ENCODE measurements around the gene NLN. TPM values are rescaled to one million over a fixed set of nuclear protein-coding genes. Genes with fewer than 3 reads are reported as not detected.
"Not testable (repeated sequence)": the region's sequence is repeated elsewhere in the genome, so short reads cannot be mapped to it uniquely, and the experiment has no call there.

The NLN gene
- total RNA-seq, 1 donor from 2014 or later: 45.8 TPM

GRCh38 chr5:65805089-65805488 lies 83.1 kb downstream of the NLN start:
- Mint-ChIP-seq H3K27ac (ENCODE audit: unreplicated experiment) (no peak overlapping the region), H3K4me1 (ENCODE audit: unreplicated experiment) (peaks cover 11% of the 10 kb centered on the region), H3K27me3 (ENCODE audit: unreplicated experiment) (peaks cover 5% of the 10 kb centered on the region), H3K36me3 (ENCODE audit: low read depth, unreplicated experiment) (peaks cover 49% of the 10 kb centered on the region), H3K9me3 (ENCODE audit: unreplicated experiment) (no peaks in the 10 kb centered on the region), H3K4me3 (ENCODE audit: unreplicated experiment) (no peak overlapping the region)
- no peak for DNase-seq (ENCODE audit: low spot score)
- TF ChIP-seq CTCF (IDR thresholded peaks at IDR 0.05; ENCODE audit: unreplicated experiment): no peak

GRCh38 chr5:65807494-65807893 lies 85.5 kb downstream of the NLN start:
- H3K27me3 Mint-ChIP-seq (ENCODE audit: unreplicated experiment); H3K4me3 Mint-ChIP-seq (ENCODE audit: unreplicated experiment); H3K4me1 Mint-ChIP-seq (ENCODE audit: unreplicated experiment); H3K27ac Mint-ChIP-seq (ENCODE audit: unreplicated experiment); H3K9me3 Mint-ChIP-seq (ENCODE audit: unreplicated experiment); DNase-seq (ENCODE audit: low spot score): not testable (repeated sequence)
- peaks cover 36% of the 10 kb centered on the region for H3K36me3 Mint-ChIP-seq (ENCODE audit: low read depth, unreplicated experiment)

GRCh38 chr5:65808251-65808741 lies 86.3 kb downstream of the NLN start:
- no peak for DNase-seq (ENCODE audit: low spot score)
- Mint-ChIP-seq H3K9me3 (ENCODE audit: unreplicated experiment) (no peaks in the 10 kb centered on the region), H3K27me3 (ENCODE audit: unreplicated experiment) (peaks cover 2% of the 10 kb centered on the region), H3K4me3 (ENCODE audit: unreplicated experiment) (no peak overlapping the region), H3K4me1 (ENCODE audit: unreplicated experiment) (no peaks in the 10 kb centered on the region), H3K27ac (ENCODE audit: unreplicated experiment) (no peak overlapping the region), H3K36me3 (ENCODE audit: low read depth, unreplicated experiment) (peaks cover 39% of the 10 kb centered on the region)
- TF ChIP-seq CTCF (IDR thresholded peaks at IDR 0.05; ENCODE audit: unreplicated experiment): no peak

DNA sequence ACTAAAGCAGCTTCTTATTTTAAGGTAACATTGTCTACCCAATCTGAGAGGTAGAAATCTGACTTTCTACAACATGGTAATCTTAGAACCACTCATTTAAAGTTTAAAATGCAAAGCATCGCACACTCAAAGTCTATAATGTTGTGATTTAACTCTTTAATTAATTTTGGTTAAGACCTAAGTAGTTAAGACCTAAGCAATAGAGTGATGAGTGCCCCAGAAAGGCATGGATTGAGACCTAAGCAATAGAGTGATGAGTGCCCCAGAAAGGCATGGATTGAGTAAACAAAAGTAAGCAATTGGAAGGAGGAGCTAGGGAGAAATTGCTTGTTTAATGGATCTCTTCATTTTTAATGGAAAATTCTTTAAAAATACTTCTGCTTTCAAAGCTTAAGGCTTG lies 86.8 kb downstream of the NLN start:
- H3K9me3 Mint-ChIP-seq (ENCODE audit: unreplicated experiment): no peaks in the 10 kb centered on the region

DNA sequence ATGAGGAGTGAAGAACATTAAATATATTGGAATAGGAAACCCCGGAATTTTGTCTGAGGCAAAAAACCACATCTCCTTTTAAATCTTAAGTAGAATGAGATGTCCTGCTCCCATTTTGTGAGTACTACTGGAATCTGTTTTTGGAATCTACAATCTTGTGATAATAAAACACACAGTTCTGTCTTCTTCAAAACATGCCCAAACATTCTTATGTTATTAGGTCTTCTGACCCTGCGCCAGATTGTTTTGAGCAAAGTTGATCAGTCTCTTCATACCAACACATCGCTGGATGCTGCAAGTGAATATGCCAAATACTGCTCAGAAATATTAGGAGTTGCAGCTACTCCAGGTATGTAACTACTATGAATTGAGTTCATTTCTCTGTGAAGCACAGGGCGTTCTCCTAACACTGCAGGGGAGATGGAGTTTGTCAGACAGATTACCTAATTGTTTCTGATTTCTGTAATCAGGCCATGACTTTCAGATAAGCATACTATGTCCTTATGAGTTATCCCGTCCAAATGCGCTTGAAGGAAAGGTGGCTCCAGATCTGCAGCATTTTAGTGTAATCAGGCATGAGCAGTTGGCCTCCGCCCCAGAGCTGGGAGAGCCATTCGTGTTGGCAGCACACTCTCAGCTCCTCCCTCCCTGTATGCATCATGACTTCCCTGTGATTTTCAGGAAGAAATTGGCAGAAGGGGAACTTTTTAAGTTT lies 88.0 kb downstream of the NLN start:
- TF ChIP-seq CTCF (IDR thresholded peaks at IDR 0.05; ENCODE audit: unreplicated experiment): no peak
- H3K4me3 Mint-ChIP-seq (ENCODE audit: unreplicated experiment): no peak overlapping the region
- no peak for DNase-seq (ENCODE audit: low spot score)
- H3K4me1 Mint-ChIP-seq (ENCODE audit: unreplicated experiment): peaks cover 2% of the 10 kb centered on the region
- no peak overlapping the region for H3K27ac Mint-ChIP-seq (ENCODE audit: unreplicated experiment)
- no peaks in the 10 kb centered on the region for H3K9me3 Mint-ChIP-seq (ENCODE audit: unreplicated experiment)
- H3K36me3 Mint-ChIP-seq (ENCODE audit: low read depth, unreplicated experiment): peaks cover 37% of the 10 kb centered on the region
- H3K27me3 Mint-ChIP-seq (ENCODE audit: unreplicated experiment): peaks cover 3% of the 10 kb centered on the region

More for the DNA sequence above, 86.8 kb downstream of the NLN start:
- no peaks in the 10 kb centered on the region for H3K4me1 Mint-ChIP-seq (ENCODE audit: unreplicated experiment)
- peaks cover under 1% of the 10 kb centered on the region for H3K27me3 Mint-ChIP-seq (ENCODE audit: unreplicated experiment)
- no peak overlapping the region for H3K4me3 Mint-ChIP-seq (ENCODE audit: unreplicated experiment)
- no peak overlapping the region for H3K27ac Mint-ChIP-seq (ENCODE audit: unreplicated experiment)
- H3K36me3 Mint-ChIP-seq (ENCODE audit: low read depth, unreplicated experiment): peaks cover 37% of the 10 kb centered on the region
- TF ChIP-seq CTCF (IDR thresholded peaks at IDR 0.05; ENCODE audit: unreplicated experiment): no peak
- DNase-seq (ENCODE audit: low spot score): no peak

Data from endothelial cell (in vitro differentiated cells).